Skeletal muscle cell (primary cell): ENCODE data around the gene KCNA1.

ENCODE experiments used
- DNase-seq: peaks from one replicate; pipeline ENCODE4 v3.0.0-alpha.2; 2010; ENCODE audit warnings: low read depth
- H3K4me3 ChIP-seq: 2 replicates; pipeline ENCODE4 v1.5.1; 2011; ENCODE audit warnings: low read depth, mild to moderate bottlenecking, control low read depth, low read length, moderate library complexity

Gene KCNA1

GRCh38 chr12:4956968-4957367, 47.3 kb downstream of the KCNA1 start:
- H3K4me3 ChIP-seq: no peak overlapping the region
- no peak for DNase-seq

- no peak for DNase-seq
- H3K4me3 ChIP-seq: no peak overlapping the region
Measured at GRCh38 chr12:4957761-4958160, 48.1 kb downstream of the KCNA1 start.

GRCh38 chr12:4958697-4959375, 49.1 kb downstream of the KCNA1 start:
- DNase-seq: no peak
- H3K4me3 ChIP-seq: no peak overlapping the region

- DNase-seq: no peak
- no peak overlapping the region for H3K4me3 ChIP-seq
Measured at GRCh38 chr12:4959381-4959780, 49.7 kb downstream of the KCNA1 start.

GRCh38 chr12:4960030-4960429, 50.3 kb downstream of the KCNA1 start:
- no peak overlapping the region for H3K4me3 ChIP-seq
- no peak for DNase-seq

- DNase-seq: no peak
- H3K4me3 ChIP-seq: no peak overlapping the region
Measured at GRCh38 chr12:4960547-4960946, 50.8 kb downstream of the KCNA1 start.

- DNase-seq: no peak
- H3K4me3 ChIP-seq: no peak overlapping the region
Measured at GRCh38 chr12:4961311-4961710, 51.6 kb downstream of the KCNA1 start.

- no peak overlapping the region for H3K4me3 ChIP-seq
- no peak for DNase-seq
Measured at GRCh38 chr12:4962539-4963486, 53.1 kb downstream of the KCNA1 start.
